GM19455 (cell line): ENCODE results near the gene AGPS.

Experiments used
- ATAC-seq: cut with Tn5 transposase; IDR thresholded peaks from one replicate; pipeline ENCODE4 v1.9.1; 2021; ENCODE audit not compliant: unreplicated experiment

AGPS gene

DNA sequence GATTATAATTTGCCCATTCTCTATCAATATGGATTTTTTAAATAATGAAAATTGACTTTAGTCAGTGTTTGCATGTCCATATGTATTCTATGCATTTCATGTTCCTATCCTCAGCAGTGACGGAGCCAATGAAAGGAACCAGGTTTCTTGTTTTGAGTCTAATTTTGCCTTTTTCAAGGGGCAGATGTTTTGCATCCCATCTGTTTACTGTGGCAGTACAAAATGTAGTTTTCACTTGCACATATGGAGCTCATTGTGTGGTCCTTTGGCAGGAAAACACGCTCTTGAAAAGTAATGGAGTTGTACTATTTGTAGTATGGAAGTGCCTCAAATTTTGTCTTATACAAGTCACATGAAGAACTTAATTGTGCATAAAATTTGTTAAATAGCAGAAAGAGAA is 127.8 kb downstream of the AGPS start:
- no peak for ATAC-seq

DNA sequence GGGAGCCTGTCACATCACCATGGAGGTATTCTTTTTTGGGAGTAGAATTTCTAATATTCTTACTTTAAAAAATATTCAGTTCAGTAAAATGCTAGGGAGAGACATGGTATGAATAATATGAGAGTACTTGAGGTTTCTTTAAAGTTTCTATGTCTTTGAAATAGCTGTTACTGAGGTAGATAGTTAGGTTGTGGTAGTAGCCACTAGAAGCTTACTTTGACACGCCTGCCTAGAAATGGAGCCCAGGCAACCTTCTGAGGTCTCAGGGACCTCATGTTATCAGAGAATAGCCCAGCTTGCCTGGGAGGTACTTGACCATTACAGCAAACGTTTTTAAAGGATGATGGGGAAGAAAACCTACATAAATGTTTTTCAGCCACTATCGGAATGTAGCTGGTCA is 131.2 kb downstream of the AGPS start:
- ATAC-seq: no peak

DNA sequence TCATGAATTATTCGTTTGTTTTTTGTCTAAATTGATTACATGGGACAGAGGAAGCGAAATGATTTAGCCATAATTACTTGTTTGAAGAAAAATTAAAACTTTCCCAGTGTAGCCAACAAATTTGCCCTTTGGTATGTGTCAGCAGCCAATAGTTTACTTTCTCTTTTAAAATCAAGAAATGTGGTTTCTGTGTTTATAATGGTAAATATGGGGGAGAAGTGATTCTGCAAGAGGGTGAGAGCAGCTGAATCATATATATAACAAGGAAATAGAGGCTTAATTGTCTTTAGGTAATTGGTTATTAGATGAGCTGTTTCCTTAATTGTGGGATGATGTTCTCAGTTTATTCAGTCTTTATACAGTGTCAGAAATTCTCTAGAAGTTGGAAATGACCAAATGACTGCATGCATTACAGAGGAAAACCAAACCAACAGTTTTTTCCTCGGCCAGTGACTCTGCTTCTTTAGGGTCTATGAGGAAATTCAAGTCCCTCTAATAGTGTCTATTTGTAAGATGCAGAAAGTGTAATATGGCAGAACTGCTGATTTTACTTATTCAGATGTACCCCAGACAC is 132.9 kb downstream of the AGPS start:
- no peak for ATAC-seq

DNA sequence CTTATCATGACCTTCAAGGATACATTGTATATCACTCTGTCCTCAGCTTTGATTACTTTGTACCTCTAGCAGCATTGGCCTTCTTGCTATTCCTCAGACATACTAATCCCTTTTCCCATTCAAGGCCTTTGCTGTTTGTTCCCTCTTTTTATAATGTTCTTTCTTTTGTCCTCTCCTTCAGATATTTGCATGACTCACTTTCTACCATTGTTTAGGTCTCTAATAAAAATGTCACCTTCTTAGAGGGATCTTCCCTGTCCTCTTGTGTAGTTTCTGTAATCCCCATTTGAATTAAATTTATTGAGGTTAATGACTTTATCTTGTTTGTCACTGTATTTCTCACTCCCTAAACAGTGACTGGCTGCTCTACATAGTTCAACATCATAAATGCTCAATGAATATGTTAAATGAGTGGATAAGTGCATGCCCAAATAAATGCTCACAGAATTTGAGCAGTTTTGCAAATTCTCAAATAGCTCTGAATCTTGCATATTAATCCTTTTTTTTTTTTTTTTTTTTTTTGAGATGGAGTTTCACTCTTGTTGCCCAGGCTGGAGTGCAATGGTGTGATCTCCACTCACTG is 135.9 kb downstream of the AGPS start:
- no peak for ATAC-seq

DNA sequence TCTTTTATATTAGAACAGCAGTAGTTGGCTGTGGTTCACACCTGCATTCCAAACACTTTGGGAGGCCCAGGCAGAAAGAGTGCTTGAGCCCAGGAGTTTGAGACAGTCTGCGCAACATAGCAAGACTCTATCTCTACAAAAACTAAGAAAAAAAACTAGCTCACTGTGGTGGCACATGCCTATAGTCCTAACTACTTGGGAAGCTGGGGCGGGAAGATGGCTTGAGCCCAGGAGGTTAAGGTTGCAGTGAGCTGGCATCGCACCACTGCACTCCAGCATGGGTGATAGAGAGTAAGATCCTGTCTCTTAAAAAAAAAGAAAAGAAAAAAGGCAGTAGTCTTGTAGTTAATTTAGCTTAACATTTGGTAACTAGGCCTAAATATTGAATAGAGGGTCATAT is 136.6 kb downstream of the AGPS start:
- ATAC-seq: no peak

DNA sequence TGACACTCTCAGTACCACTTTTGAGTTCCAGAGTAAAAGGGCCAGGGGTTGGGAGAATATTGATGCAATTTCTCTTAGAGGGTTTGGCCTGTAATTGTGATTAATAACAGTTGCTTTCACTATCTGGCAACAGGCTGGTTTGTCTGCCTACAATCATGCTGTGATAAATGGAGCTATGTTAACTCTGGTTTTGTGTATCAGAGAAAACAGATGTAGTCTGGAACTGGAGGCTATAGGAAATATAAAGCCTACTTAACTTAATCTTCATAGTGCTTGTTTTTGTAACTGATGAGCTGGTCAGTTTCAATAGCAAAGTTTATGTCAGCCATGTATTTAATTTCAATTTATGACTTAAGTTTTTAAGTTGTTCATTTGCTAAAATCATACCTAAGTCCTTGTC is 138.0 kb downstream of the AGPS start:
- no peak for ATAC-seq

DNA sequence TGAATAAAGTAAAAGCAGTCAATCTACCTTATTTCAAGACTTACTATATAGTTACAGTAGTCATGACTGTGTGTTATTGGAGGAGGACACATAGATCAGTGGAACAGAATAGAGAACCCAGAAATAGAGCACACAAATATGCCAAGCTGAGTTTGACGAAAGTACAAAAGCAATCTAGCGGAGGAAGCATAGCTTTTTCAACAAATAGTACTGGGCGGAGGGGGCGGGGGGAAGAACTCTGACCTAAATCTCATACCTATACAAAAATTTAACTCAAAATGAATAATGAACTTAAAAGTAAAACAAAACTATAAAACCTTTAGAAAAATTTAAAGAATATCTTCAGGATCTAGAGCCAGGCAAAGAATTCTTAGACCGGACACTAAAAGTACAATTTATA is 139.1 kb downstream of the AGPS start:
- no peak for ATAC-seq

DNA sequence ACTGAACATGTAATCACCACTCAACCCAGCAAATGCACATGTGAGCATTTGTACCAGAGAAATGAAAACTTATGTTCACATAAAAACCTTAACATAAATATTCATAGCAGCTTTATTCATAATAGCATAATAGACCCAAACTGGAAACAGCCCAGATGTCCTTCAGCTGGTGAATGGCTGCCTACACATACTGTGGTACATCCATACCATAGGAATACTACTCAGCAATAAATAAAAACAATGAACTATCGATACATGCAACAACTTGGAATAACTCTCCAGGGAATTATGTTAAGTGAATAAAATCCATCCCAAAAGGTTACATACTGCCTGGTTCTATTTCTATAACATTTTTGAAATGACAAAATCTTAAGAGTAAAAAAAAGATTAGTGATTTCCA is 140.0 kb downstream of the AGPS start:
- ATAC-seq: no peak

DNA sequence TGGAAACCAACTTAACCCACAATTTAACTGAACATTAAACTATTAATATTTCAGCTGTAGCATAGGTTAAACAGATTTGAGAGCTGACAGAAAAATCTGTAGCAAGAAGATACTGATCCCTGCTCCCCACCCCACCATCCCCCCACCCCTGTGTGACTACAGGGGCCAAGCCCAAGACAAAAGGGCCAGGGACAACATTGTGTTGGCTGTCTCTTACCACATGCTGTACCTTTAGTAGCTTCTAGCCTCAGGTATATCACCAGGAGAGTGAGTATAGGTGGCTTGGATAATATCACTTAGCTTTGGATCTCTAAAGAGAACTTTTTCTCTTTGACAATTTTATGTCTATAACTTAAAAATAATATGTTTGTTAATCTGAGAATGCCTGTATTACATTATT is 140.7 kb downstream of the AGPS start:
- no peak for ATAC-seq

DNA sequence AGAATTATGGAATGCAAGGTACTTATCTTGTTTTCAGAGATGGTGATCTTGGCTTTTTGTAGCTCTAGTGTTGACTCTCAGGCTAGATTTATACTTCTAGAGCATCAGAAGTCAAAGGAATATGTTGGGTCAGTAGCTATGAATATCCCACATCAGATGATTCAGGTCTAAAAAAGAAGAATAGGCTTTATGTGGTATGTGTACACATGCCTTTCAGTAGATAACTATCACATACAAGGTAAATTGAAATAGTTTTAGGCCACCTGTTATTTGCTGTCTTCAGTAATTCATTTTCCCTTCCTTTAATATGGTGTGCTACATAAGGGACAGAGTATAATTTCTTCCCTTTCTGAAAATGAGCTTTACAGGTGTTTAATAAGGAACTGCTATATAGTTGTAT is 142.4 kb downstream of the AGPS start:
- ATAC-seq: no peak

DNA sequence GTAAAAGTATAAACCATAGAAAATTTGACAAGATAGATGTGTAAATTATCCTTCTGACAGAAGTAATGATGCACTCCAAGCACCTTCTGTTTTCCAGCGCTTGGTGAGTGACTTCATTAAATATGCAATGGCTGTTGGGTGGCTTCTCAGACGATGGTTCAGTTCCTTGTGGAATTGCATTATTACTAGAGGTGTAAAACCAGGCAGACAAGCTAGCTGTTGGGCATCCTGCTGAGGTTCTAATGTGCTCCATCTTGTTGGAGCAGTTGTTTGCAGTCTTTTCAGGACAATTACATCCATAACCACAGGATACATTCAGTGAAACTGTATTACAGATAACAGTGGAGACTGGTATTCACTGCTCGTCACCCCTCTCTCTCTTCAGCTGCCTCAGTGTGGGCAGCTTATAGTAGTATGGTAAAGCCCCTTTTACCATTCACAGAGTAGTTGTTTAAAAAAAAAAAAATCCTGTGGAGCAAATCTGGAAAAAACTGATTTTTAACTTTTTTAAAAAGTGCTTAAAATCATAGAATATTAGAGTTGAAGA is 143.5 kb downstream of the AGPS start:
- ATAC-seq: no peak

DNA sequence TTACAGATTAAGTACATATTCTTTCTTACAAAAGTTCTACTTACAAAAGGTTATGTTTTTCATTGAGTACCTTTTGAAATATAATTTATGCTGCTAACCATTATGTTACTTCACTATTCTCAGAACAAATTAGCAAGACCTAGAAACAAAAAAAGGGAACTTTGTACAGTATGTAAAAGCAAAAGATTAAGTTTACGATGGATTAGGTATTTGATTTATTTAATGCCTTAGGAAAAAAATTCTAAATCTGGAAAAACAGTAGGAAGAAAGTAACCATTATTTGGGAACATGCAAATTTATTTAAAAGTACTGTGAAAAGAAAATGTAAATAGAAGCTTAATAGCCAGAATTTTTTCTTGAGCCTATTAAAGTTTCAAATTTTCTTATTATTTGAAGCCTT is 144.6 kb downstream of the AGPS start:
- ATAC-seq: no peak

DNA sequence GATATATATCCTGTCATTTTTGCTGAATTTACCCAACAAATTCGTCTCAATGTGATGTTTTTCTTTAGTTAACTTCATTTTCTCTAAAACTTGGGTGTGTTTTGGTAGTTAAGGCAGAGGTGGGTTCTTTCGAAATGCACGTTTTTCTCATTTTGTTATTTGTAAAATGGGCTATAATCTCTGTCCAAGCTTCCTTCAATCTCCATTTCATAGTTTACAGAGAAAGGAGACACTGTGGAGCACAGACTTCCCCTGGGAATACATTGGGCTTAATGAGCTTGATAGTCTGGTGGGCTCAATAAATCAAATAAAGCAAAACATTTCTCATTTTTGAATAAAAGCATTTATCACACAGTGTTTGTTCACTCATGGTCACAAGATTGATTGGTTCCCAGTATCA is 145.1 kb downstream of the AGPS start:
- no peak for ATAC-seq

DNA sequence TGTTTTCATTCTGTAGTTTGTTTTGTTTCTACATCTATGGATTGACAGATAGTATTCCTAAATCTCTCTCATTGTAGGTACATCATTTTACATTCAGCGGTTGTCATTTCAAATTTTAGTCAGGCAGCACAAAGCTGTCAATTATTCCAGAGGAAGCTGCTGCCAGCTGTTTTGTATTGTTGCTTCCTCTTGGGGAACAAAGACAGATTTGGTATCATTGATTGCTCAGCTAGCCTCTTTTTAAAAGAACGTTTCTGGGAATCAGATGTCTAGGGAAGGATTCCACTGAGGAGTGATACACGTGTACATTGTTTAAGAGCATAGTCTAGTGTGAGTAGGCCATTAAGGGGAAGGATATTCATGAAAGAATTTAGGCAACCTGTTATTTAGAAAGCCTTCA is 145.8 kb downstream of the AGPS start:
- ATAC-seq: no peak

DNA sequence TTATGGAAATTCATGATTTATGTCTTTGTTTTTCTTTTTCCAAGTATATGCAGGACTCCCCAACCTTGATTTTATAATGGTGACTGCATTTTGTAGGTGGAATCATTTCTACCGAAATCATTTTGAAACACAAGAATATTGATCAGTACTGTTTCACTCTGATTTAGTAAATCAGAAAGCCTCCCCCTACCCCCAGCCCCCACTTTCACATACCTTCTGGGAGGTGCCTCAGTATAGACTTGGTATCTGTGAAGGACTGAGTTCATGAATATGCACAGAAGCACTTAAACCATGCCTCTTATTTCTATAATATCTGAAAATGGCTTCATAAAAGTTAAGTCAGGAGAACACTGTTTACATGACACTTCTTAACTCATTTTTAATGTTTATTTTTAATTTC is 147.7 kb downstream of the AGPS start:
- no peak for ATAC-seq

DNA sequence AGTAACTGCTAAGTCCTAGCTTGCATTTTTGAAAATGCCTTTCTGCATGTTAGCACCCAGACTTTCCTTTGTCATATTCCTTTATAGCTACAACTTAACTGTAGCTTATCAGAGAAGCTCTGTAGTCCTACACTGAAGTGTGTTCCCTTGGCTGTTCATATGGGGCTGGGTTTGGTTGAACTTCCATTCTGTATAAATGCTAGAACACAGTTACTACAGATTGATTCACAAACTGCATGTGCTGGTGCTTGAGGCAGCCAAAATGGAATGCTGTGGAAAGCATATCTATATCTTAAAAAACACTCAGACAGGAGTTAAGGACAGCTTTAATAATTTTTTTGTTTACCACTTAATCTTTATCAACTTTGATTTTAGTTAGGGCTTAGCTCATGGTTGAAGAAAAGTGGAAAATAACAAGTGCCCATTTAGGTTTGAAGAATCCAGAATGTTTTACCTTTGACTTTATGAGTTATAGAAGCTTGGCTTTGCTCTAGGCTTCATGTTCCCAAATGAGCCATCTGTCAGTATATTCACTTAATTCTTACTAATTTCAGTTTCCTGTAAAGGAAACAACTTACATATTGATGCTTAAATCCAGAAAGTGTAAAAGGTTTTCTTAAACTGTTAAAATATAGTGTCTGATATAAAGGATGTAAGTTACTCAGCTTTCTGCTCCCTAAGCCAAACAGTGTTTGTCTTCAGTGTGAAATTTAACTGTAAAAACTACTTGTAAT is 148.9 kb downstream of the AGPS start:
- ATAC-seq: no peak

DNA sequence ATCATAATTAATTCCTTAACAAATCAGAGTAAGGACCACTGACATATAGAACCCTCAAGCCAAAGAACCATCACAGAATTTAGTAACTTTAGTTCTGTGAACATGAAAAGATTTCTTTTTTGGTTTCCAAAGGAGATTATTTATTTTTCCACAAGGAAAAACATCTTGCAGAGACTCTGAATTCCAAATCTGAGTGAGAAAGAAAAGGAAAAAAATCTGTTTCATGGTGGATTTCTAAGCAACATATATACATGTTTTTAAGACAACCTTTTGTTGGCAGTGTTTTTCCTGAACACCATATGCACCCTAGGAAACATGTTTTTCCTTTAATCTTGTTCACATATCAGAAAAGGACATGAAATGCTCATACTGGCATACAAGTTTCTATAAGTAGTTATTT is 149.8 kb downstream of the AGPS start:
- no peak for ATAC-seq

DNA sequence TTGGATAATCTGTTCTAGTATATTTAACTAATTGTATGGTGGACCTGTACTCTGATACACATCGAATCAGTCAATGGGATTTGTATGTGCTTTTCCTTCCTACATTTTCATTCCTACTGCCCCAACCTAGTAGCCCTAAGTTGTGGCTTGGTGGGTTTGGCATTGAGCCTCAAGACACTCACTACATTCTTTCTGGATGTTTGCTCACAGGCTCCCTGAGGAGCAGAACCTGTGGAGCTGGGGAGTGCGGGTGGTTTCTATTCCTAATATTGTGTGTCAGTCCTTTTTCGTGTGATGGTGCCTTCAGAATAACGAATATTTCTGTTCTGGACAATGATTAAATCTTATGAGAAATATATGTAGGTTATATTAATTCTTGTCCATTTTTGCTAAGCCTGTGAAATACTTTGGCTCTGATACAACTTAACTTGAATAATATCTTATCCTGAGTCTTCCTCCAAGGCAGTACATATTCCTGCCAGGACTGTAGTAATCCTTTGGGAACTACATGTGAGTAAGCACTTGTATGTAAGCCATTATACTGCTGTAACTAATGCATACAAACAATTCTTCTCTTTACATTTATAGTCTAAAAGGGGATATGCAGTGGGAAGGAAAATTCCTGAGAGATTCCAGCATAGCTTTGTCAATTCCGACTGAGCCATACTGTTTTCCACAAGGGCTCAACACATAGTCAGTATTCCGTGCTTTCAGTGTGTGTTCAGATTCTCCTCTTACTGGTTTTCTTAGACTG is 150.6 kb downstream of the AGPS start:
- no peak for ATAC-seq

DNA sequence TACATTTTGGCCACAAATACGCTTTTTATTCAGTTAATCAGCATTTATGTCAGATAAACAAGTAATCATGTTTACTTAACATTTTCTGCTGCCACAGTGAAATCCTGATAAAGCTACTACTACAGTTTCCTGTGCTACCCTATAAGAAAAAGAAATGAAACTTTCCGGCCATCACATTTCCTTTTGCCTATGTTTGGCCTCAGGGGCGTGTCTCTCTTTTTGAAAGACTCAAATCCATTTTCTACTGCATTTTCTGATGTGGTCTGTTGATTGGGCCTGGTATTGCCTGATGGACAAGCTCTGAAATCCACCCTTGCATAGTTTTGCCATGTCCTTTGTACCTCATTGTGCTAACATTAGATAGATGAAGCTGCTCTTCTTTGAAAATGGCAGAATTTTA is 152.6 kb downstream of the AGPS start:
- ATAC-seq: no peak

DNA sequence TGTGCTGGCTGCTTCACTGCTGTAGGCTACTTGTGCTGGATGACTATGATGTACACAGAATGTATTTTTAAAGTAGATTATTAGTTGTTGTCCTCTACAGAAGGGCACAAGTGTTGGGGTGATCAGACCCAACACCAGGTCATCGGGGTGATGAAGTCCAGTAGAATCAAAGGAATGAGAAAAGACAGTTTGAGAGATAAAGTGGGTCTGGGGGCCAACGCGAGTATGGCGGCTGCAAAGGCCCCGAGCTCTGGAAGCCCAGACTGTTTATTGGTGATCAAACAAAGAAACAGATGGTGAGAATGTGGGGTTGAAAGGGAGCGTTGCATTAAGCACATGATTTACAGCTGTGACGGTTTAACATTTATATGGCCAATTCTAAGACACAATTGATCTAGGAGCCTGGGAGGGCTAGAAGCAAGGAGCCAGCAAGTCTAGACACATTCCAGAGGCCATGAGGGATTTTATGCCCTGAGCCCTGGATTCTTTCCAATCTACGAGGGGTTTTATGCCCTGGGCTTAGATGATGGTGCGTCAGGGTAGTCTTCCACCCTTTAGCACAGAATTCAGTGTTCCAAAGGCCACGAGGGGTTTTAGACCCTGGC is 153.5 kb downstream of the AGPS start:
- ATAC-seq: no peak

DNA sequence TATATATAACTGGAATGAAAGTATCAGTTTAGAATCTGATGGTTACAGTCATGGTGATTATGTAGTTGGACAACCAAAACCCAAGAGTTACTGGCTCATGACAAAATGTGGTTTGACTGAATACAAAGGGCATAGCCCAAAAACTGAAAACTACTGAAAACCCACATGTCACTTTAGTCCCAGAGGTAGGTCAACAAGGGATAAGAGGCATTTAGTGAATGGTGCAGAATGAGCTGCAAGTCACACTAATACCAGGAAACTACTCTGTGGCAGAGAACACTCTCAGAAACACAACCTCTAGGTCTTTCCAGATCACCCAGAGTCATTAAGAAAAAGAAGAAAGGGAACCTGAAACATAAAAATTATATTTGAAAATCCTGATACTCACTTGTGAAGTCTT is 154.5 kb downstream of the AGPS start:
- peak; percentile 94 for ATAC-seq
